HepG2 (cell line): ENCODE data around the gene CDC42SE1. TPM values are rescaled to one million over a fixed set of nuclear protein-coding genes. Genes with fewer than 3 reads are reported as not detected.
A peak's percentile ranks its signal among the peaks of the same experiment; 100 is the strongest.

Experiments
- AKNA ChIP-seq: sonication (generic); formaldehyde crosslinking; IDR thresholded peaks from 2 replicates; pipeline ENCODE4 v1.4.0; 2020; ENCODE audit warnings: missing genetic modification reagents, borderline replicate concordance
- BRF2 ChIP-seq: sonication (generic); formaldehyde crosslinking; IDR thresholded peaks from 2 replicates; pipeline ENCODE4 v1.8.1; 2022; ENCODE audit warnings: mild to moderate bottlenecking, missing genetic modification reagents
- CREM ChIP-seq, 2 experiments: sonication (generic) in 1 of 2; formaldehyde crosslinking in 1 of 2; IDR thresholded peaks; 2 replicates each; pipeline versions ENCODE4 v1.4.0 to v1.6.1; 2016 to 2020; ENCODE audit warnings: antibody characterized with exemption in 1 of 2, mild to moderate bottlenecking in 1 of 2, missing genetic modification reagents in 1 of 2
- FOXK2 ChIP-seq: fragments of 450-650 bp; IDR thresholded peaks from 2 replicates; pipeline ENCODE4 v1.6.1; 2016
- HIVEP1 ChIP-seq: sonication (generic); formaldehyde crosslinking; IDR thresholded peaks from 2 replicates; pipeline ENCODE4 v1.4.0; 2020; ENCODE audit warnings: mild to moderate bottlenecking, missing genetic modification reagents
- KMT2A ChIP-seq: sonication (generic); formaldehyde crosslinking; IDR thresholded peaks from 2 replicates; pipeline ENCODE4 v1.4.0; 2020; ENCODE audit warnings: missing genetic modification reagents
- MYC ChIP-seq: sonication (generic); formaldehyde crosslinking; IDR thresholded peaks from 2 replicates; pipeline ENCODE4 v1.9.0; 2021; ENCODE audit warnings: missing genetic modification reagents, borderline replicate concordance
- MZF1 ChIP-seq: sonication (generic); formaldehyde crosslinking; IDR thresholded peaks from 2 replicates; pipeline ENCODE4 v1.8.1; 2023; ENCODE audit warnings: mild to moderate bottlenecking, missing genetic modification reagents, borderline replicate concordance
- NFIC ChIP-seq: IDR thresholded peaks from 2 replicates; pipeline ENCODE4 v1.6.1; 2012; ENCODE audit warnings: mild to moderate bottlenecking, low read length, inconsistent platforms
- POLR2A ChIP-seq, 2 experiments: IDR thresholded peaks; 2 replicates each; pipeline ENCODE4 v1.6.1; 2011; ENCODE audit warnings: low read depth in 2 of 2, low read length in 2 of 2, mild to moderate bottlenecking in 1 of 2, moderate library complexity in 1 of 2; ENCODE audit not compliant: insufficient read depth in 1 of 2
- REXO4 ChIP-seq: sonication (generic); formaldehyde crosslinking; IDR thresholded peaks from 2 replicates; pipeline ENCODE4 v1.8.0; 2022; ENCODE audit warnings: missing genetic modification reagents, mild to moderate bottlenecking, borderline replicate concordance
- RFX5 ChIP-seq: IDR thresholded peaks from 2 replicates; pipeline ENCODE4 v1.6.1; 2011; ENCODE audit warnings: low read depth, low read length, improper control_type of control experiment
- SRSF4 ChIP-seq: fragments of 200-400 bp; formaldehyde crosslinking; IDR thresholded peaks from one replicate; pipeline ENCODE4 v1.6.1; 2018; ENCODE audit warnings: mild to moderate bottlenecking, low read depth, low read length, moderate library complexity; ENCODE audit not compliant: poor library complexity, severe bottlenecking
- TBL1XR1 ChIP-seq: fragments of 150-350 bp; IDR thresholded peaks from 2 replicates; pipeline ENCODE4 v1.6.1; 2014; ENCODE audit warnings: borderline replicate concordance, low read length; ENCODE audit not compliant: partially characterized antibody
- ZBTB3 ChIP-seq: sonication (generic); formaldehyde crosslinking; IDR thresholded peaks from 2 replicates; pipeline ENCODE4 v1.4.0; 2020; ENCODE audit warnings: low read depth, mild to moderate bottlenecking, moderate library complexity, missing genetic modification reagents, borderline replicate concordance
- ZBTB49 ChIP-seq: sonication (generic); formaldehyde crosslinking; IDR thresholded peaks from 2 replicates; pipeline ENCODE4 v1.4.0; 2020; ENCODE audit warnings: missing genetic modification reagents, borderline replicate concordance
- ZFP36L1 ChIP-seq: sonication (generic); formaldehyde crosslinking; IDR thresholded peaks from 2 replicates; pipeline ENCODE4 v1.8.0; 2022; ENCODE audit warnings: mild to moderate bottlenecking, missing genetic modification reagents, moderate library complexity
- ZNF317 ChIP-seq: sonication (generic); formaldehyde crosslinking; IDR thresholded peaks from 2 replicates; pipeline ENCODE4 v1.5.0; 2020; ENCODE audit warnings: mild to moderate bottlenecking, missing genetic modification reagents
- ZNF335 ChIP-seq: sonication (generic); formaldehyde crosslinking; IDR thresholded peaks from 2 replicates; pipeline ENCODE4 v1.4.0; 2020; ENCODE audit warnings: missing genetic modification reagents
- ZNF337 ChIP-seq: sonication (generic); formaldehyde crosslinking; IDR thresholded peaks from 2 replicates; pipeline ENCODE4 v1.5.1; 2020; ENCODE audit warnings: missing genetic modification reagents, low read depth, mild to moderate bottlenecking, borderline replicate concordance
- ZNF367 ChIP-seq: sonication (generic); formaldehyde crosslinking; IDR thresholded peaks from 2 replicates; pipeline ENCODE4 v1.4.0; 2020; ENCODE audit warnings: missing genetic modification reagents, borderline replicate concordance
- ZNF619 ChIP-seq: sonication (generic); formaldehyde crosslinking; IDR thresholded peaks from 2 replicates; pipeline ENCODE4 v1.4.0; 2020; ENCODE audit warnings: mild to moderate bottlenecking, missing genetic modification reagents
- ZNF629 ChIP-seq: sonication (generic); formaldehyde crosslinking; conservative IDR thresholded peaks from 2 replicates; pipeline ENCODE4 v1.5.0; 2020; ENCODE audit warnings: missing genetic modification reagents
- ZNF766 ChIP-seq: sonication (generic); formaldehyde crosslinking; IDR thresholded peaks from 2 replicates; pipeline ENCODE4 v1.5.0; 2020; ENCODE audit warnings: missing genetic modification reagents, borderline replicate concordance
- polyA plus RNA-seq, 8 experiments: library from polyadenylated mRNA; depleted of rRNA in 3 of 8; stranded (reverse) in 7 of 8; unstranded in 1 of 8; fragments of >200 nt; fragmentation: Illumina TruSeq in 4 of 8; extraction: Trizol in 4 of 8; gene quantifications; 2 replicates each; pipeline versions ENCODE4 v1.2.1 to v1.2.3, GENCODE V29; 2011 to 2016; ENCODE audit warnings: low read depth in 4 of 8, missing spikeins in 1 of 8, mixed read lengths in 1 of 8; ENCODE audit not compliant: insufficient read depth in 1 of 8
- total RNA-seq, 5 experiments: library from RNA; depleted of rRNA; stranded (reverse); fragments of >200 nt; fragmentation: Illumina TruSeq; extraction: Trizol; gene quantifications; 2 replicates each; pipeline ENCODE4 v1.2.3, GENCODE V29; 2016; ENCODE audit warnings: low read depth in 1 of 5

CDC42SE1 gene
- total and polyA plus RNA-seq, 2 of the 13 experiments (the other 11 are each of a cell fraction or from before 2014, with no cell fraction given): 17.6 to 17.9 TPM

GRCh38 chr1:151007853-151008243 lies 51.6 kb downstream of the CDC42SE1 start (continued):
- no peak for TF ChIP-seq AKNA
- no peak for TF ChIP-seq NFIC
- no peak for TF ChIP-seq BRF2
- TF ChIP-seq MZF1 (CRISPR knock-in tag): no peak
- TF ChIP-seq ZNF766 (CRISPR knock-in tag): no peak
- no peak for TF ChIP-seq REXO4 (CRISPR knock-in tag)
- TF ChIP-seq ZNF367 (CRISPR knock-in tag): no peak
- TF ChIP-seq ZFP36L1 (CRISPR knock-in tag): no peak
- TF ChIP-seq HIVEP1 (CRISPR knock-in tag): no peak
- TF ChIP-seq SRSF4: no peak
- TF ChIP-seq MYC: no peak
- TF ChIP-seq FOXK2: no peak
- no peak for TF ChIP-seq ZNF619 (CRISPR knock-in tag)
- TF ChIP-seq ZNF335 (CRISPR knock-in tag): 0 out of 2 replicates have a peak, but pooled peaks have one; percentile 41
- no peak for TF ChIP-seq ZBTB3 (CRISPR knock-in tag)
- TF ChIP-seq ZNF629: 0 out of 2 replicates have a peak, but pooled peaks have one; percentile 26
- 0 out of 2 replicates have a peak, but pooled peaks have one; percentile 4 for TF ChIP-seq ZNF337 (CRISPR knock-in tag)
- 0 out of 2 replicates have a peak, but pooled peaks have one; percentile 9 for TF ChIP-seq ZNF317 (CRISPR knock-in tag)
- TF ChIP-seq KMT2A (CRISPR knock-in tag): no peak
- no peak for TF ChIP-seq TBL1XR1
- no peak for TF ChIP-seq ZBTB49 (CRISPR knock-in tag)
- TF ChIP-seq POLR2A (IDR thresholded peaks at IDR 0.05; ENCODE audit: insufficient read depth in 1 of 2, low read depth in 2 of 2, low read length in 2 of 2): peak in 1 of 2 experiments; percentile 77; a peak in 1 of 4 replicates
- TF ChIP-seq RFX5: no peak
- TF ChIP-seq CREM (IDR thresholded peaks at IDR 0.05): no peak
- TF ChIP-seq CREM (CRISPR knock-in tag; IDR thresholded peaks at IDR 0.05): no peak
